Measurements from ENCODE around the gene MPHOSPH9.
"Not testable (repeated sequence)": the region's sequence is repeated elsewhere in the genome, so short reads cannot be mapped to it uniquely, and the experiment has no call there.

MPHOSPH9 gene

DNA sequence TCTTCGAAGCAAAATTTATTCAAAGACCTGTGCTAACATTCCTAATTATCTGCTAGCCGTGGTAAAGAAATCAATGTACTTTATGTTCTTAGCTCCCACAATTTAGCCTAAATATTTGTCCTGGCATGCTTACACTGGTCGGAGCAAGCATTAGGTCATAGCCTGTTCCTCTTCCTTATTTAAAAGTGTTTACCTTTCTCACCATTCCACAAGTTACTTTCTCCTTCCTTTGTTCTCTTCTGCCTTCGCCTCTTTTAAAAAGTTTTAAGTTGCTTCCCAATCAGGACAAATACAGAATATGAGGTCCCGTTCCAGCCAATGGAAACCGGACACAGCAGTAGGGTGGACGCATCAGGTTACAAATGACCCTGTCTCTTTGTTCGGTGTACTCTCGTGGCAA is 27.1 kb upstream of the MPHOSPH9 start:
- DNase-seq (ENCODE audit: low read depth in 2 of 2): no peak

GRCh38 chr12:123258593-123258992 is 25.7 kb upstream of the MPHOSPH9 start:
- DNase-seq (ENCODE audit: low read depth in 2 of 2): no peak

GRCh38 chr12:123254853-123255446 is 22.0 kb upstream of the MPHOSPH9 start:
- no peak for DNase-seq (ENCODE audit: low read depth in 2 of 2)

DNA sequence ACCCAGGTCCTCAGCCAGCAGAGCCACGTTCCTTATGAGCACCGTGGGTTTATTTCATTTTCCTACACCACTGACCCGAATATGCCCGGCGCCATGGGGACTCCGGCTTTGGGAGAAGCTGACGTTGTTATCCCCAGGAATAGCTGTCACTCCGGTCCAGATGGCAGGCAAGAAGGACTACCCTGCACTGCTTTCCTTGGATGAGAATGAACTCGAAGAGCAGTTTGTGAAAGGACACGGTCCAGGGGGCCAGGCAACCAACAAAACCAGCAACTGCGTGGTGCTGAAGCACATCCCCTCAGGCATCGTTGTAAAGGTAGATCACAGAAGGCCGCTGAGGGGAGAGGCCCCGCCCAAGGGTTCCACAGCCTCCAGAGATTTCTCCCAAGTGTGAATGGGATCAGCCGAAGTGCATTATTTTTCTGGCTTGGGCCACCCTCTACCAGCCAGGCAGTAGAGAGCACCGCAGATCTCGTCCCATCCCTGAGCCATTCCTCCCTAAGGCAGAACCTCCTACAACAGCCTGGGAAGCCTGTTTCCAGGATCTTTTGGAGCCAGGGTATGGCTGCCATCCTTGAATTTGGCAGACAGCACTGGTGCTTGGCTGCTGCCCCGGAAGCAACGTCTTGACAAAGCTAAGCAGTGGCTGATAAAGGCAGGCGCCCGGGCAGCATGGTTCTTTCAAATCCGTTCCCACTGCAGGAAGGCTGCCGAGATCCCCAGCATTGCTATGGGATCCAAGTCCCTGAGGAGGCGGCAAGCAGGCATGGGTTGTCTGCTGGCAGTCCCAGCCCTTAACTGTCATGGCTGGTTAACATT is 20.9 kb upstream of the MPHOSPH9 start:
- DNase-seq (ENCODE audit: low read depth in 2 of 2): no peak

DNA sequence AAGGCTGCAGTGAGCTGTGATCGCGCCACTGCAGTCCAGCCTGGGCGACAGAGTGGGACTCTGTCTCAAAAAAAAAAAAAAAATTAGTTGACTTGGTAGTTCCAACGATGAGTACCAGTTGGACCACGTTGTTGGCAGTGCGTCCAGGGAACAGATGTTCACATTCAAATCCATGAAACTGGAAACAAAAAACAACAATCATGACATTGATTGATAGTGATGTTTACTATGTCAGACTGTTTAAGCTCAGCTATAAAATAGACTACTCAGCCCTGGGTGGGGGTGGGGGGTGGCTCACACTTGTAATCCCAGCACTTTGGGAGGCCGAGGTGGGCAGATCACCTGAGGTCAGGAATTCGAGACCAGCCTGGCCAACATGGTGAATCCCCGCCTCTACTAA is 19.4 kb upstream of the MPHOSPH9 start:
- not testable (repeated sequence) for DNase-seq (ENCODE audit: low read depth in 2 of 2)

GRCh38 chr12:123251403-123252076 is 18.6 kb upstream of the MPHOSPH9 start:
- no peak for DNase-seq (ENCODE audit: low read depth in 2 of 2)

DNA sequence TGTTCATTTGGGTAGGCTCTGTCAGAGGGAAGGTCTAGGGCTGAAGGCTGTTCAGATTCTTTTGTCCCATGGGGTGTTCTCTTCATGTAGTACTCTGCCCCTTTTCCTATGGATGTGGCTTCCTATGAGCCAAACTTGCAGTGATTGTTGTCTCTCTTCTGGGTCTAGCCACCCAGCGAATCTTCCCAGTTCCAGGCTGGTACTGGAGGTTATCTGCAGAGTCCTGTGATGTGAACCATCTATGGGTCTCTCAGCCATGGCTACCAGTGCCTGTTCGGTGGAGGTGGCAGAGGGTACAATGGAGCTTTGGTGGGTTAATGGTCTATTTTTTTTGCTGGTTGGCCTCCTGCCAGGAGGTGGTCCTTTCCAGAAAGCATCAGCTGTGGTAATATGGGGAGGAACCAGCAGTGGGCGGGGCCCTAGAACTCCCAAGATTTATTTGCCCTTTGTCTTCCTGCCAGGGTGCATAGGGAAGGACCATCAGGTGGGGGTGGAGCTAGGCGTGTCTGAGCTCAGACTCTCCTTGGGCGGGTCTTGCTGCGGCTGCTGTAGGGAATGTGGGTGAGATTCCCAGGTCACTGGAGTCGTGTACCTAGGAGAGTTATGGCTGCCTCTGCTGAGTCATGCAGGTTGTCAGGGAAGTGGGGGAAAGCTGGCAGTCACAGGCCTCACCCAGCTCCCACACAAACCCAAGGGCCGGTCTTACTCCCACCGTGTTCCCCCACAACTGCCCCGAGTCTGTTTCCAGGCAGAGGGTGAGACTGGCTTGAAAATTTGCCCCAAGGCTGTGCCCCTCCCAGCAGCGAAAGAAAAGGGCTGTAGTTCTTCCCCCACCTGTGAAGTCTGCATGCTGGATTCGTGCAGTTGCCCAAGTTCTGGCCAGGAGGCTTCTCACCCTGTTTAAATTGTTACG is 17.8 kb upstream of the MPHOSPH9 start:
- DNase-seq (ENCODE audit: low read depth in 2 of 2): no peak

GRCh38 chr12:123248996-123249741 is 16.2 kb upstream of the MPHOSPH9 start:
- DNase-seq (ENCODE audit: low read depth in 2 of 2): not testable (repeated sequence)

GRCh38 chr12:123248129-123248528 is 15.2 kb upstream of the MPHOSPH9 start:
- not testable (repeated sequence) for DNase-seq (ENCODE audit: low read depth in 2 of 2)

DNA sequence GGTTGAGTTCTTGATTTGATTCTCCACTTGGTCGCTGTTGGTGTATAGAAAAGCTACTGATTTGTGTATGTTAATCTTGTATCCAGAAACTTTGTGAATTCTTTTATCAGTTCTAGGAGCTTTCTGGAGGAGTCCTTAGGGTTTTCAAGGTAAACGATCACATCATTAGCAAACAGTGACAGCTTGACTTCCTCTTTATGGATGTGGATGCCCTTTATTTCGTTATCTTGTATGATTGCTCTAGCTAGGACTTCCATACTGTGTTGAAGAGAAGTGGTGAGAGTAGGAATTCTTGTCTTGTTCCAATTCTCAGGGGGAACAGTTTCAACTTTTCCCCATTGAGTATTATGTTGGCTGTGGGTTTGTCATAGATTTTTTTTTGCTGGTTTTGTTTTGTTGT is 12.7 kb upstream of the MPHOSPH9 start:
- DNase-seq (ENCODE audit: low read depth in 2 of 2): no peak

- no peak for DNase-seq (ENCODE audit: low read depth in 2 of 2)
These were observed 10.8 kb upstream of the MPHOSPH9 start for GRCh38 chr12:123243671-123244262.

DNA sequence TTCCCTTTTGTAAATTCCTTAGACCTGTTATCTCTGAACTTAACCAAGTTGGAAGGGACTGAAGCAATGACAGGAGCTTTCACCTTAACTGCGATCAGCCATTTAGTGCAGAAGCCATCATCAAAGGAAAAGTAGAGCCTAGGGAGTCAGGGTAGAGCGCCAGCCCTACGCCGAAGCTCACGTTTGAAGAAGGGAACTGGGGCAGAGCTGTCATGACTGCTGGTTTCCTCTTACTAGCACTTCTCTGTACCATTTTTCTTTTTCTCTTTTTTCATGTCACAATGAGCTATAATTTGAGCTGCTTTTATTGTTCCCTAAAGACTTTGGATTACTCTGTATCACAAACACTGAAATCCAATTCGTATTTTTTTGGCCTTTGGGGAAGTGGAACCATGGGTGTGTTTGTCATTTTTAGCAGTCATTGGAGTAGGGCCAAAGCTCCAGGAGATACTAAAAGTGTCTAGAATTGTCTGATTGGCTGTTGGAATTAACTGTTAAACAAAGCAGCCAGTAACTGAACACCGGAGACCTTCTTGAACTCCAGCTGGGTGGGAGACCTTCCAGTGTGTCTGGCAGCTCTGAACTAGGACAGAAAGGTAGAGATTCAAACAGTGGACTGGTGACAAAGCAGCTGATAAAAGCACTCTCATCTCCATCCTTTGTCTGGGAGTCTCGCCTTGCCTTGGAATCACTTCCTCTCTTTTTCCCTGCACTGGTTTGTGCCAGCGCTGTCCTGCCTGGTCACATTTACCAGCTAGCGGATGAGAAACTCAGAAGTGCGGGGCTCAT is 9.4 kb upstream of the MPHOSPH9 start:
- no peak for DNase-seq (ENCODE audit: low read depth in 2 of 2)

DNA sequence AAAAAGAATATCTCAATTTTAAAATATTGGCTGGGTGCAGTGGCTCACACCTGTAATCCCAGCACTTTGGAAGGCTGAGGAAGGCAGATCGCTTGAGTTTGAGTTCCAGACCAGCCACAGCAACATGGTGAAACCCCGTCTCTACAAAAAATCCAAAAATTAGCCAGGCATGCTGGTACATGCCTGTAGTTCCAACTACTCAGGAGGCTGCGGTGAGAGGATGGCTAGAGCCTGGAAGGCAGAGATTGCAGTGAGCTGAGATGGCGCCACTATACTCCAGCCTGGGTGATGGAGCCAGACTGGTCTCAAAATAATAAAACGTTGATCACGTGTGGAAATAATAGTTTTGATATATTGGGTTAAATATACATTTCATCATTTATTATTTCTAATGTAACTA is 6.0 kb upstream of the MPHOSPH9 start:
- no peak for DNase-seq (ENCODE audit: low read depth in 2 of 2)

DNA sequence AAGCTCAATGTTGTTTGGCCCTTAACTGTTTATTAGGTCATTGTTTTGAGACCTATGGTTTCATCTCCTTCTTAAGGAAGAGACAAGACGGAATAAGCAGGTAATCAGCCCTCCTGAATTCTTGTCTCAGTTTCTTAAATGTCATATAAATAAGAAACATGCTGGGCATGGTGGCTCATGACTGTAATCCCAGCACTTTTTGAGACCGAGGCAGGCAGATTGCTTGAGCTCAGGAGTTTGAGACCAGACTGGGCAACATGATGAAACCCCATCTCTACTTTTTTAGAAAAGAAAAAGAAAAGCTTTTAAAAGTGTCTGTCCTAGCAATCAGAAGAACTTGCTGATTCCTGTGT is 5.4 kb upstream of the MPHOSPH9 start:
- no peak for DNase-seq (ENCODE audit: low read depth in 2 of 2)

DNA sequence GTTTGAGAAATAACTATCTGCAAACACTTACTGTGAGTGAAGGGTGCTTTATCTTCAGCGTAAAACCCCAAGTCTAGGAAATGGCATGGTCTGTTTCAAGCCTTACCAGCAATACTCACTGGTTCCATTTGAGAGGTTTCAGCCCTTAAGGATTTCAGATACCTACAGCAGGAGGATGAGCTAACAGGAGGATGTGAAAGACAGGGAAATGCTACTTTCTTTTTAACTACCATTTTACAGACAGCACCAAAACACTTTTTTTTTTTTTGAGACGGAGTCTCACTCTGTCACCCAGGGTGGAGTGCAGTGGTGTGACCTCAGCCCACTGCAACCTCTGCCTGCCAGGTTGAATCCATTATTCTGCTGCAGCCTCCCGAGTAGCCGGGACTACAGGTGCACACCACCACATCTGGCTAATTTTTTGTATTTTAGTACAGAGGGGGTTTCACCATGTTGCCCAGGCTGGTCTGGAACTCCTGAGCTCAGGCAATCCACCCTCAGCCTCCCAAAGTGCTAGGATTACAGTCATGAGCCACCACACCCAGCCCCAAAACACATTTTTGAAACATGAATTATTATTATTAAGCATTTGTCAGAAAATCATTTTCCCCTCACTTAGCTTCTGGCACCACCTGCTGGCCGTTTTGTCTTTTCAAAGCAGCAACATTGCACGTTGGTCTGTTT is 4.8 kb upstream of the MPHOSPH9 start:
- peak; percentile 60 to 70 for DNase-seq (ENCODE audit: low read depth in 2 of 2)

- no peak for DNase-seq (ENCODE audit: low read depth in 2 of 2)
These were observed 766 bp upstream of the MPHOSPH9 start for GRCh38 chr12:123233505-123234308.

DNA sequence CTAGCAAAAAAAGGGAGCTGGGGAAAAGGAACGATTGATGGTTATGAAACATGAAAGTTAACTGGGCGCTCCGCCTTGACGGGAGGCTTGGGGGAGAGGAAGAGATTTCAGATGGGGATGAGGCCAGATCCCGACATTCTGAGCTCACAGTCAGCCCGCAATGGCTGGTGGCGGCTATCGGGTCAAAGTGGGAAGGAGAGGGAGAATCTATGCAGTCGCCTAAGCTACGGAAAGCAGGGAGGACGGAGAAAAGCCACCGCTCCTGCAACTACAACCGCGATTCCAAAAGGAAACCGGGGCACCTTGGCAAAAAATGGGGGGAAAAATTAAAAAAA is 502 bp downstream of the MPHOSPH9 start:
- DNase-seq (ENCODE audit: low read depth in 2 of 2): no peak

DNA sequence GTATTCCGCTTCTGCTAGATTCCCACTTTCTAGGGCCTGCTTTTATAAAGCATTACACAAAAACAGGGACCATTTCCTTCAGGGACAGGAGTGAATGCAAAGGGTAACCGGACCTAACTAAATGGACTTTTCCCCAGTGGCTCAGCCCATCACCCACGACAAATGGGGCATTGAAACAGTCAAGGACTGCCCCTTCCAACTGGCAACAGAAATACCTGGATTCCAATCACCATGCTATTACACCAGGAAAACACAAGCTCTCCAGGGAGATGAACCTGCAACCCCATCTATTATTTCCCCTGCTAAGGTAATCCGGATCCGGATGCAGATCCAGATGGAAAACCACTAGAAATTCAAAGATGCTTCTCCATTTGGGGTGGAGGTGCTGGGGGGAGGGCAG is 1.0 kb downstream of the MPHOSPH9 start:
- DNase-seq (ENCODE audit: low read depth in 2 of 2): no peak

- DNase-seq (ENCODE audit: low read depth in 2 of 2): no peak
These were observed 3.9 kb downstream of the MPHOSPH9 start for GRCh38 chr12:123229051-123229450.
